ENCODE measurements around the gene MKNK1. TPM values are rescaled to one million over a fixed set of nuclear protein-coding genes. Genes with fewer than 3 reads are reported as not detected.
A peak's percentile ranks its signal among the peaks of the same experiment; 100 is the strongest.

Gene MKNK1
- total RNA-seq, 1 donor from 2014 or later: 25.1 TPM

GRCh38 chr1:46532095-46532494 is 72.0 kb downstream of the MKNK1 start:
- DNase-seq (ENCODE audit: low spot score): no peak
- Mint-ChIP-seq H3K27me3 (ENCODE audit: low read depth) (peaks cover 46% of the 10 kb centered on the region), H3K9me3 (ENCODE audit: low read depth) (peaks cover 5% of the 10 kb centered on the region), H3K27ac (ENCODE audit: unreplicated experiment) (no peak overlapping the region), H3K4me1 (ENCODE audit: low read depth) (peaks cover 3% of the 10 kb centered on the region), H3K4me3 (ENCODE audit: unreplicated experiment) (no peak overlapping the region), H3K36me3 (ENCODE audit: low read depth) (no peaks in the 10 kb centered on the region)
- TF ChIP-seq CTCF (IDR thresholded peaks at IDR 0.05): no peak

- DNase-seq (ENCODE audit: low spot score): no peak
- Mint-ChIP-seq H3K27me3 (ENCODE audit: low read depth) (peaks cover 41% of the 10 kb centered on the region), H3K4me3 (ENCODE audit: unreplicated experiment) (no peak overlapping the region)
Measured at GRCh38 chr1:46530791-46531409, 73.2 kb downstream of the MKNK1 start.

GRCh38 chr1:46530311-46530710 is 73.8 kb downstream of the MKNK1 start:
- Mint-ChIP-seq H3K36me3 (ENCODE audit: low read depth) (no peaks in the 10 kb centered on the region), H3K4me3 (ENCODE audit: unreplicated experiment) (no peak overlapping the region), H3K27me3 (ENCODE audit: low read depth) (peaks cover 41% of the 10 kb centered on the region), H3K4me1 (ENCODE audit: low read depth) (peaks cover 3% of the 10 kb centered on the region), H3K27ac (ENCODE audit: unreplicated experiment) (no peak overlapping the region), H3K9me3 (ENCODE audit: low read depth) (no peaks in the 10 kb centered on the region)
- no peak for TF ChIP-seq CTCF (IDR thresholded peaks at IDR 0.05)
- no peak for DNase-seq (ENCODE audit: low spot score)

More at GRCh38 chr1:46530791-46531409, 73.2 kb downstream of the MKNK1 start:
- Mint-ChIP-seq H3K4me1 (ENCODE audit: low read depth) (peaks cover 3% of the 10 kb centered on the region), H3K27ac (ENCODE audit: unreplicated experiment) (no peak overlapping the region), H3K9me3 (ENCODE audit: low read depth) (no peaks in the 10 kb centered on the region), H3K36me3 (ENCODE audit: low read depth) (no peaks in the 10 kb centered on the region)
- peak; percentile 46 for TF ChIP-seq CTCF (IDR thresholded peaks at IDR 0.05)

GRCh38 chr1:46529031-46529630 is 74.9 kb downstream of the MKNK1 start:
- no peak for TF ChIP-seq CTCF (IDR thresholded peaks at IDR 0.05)
- no peak overlapping the region for H3K4me3 Mint-ChIP-seq (ENCODE audit: unreplicated experiment)
- no peaks in the 10 kb centered on the region for H3K9me3 Mint-ChIP-seq (ENCODE audit: low read depth)
- H3K27me3 Mint-ChIP-seq (ENCODE audit: low read depth): peaks cover 45% of the 10 kb centered on the region
- peaks cover 3% of the 10 kb centered on the region for H3K4me1 Mint-ChIP-seq (ENCODE audit: low read depth)
- no peaks in the 10 kb centered on the region for H3K36me3 Mint-ChIP-seq (ENCODE audit: low read depth)
- no peak overlapping the region for H3K27ac Mint-ChIP-seq (ENCODE audit: unreplicated experiment)
- DNase-seq (ENCODE audit: low spot score): no peak

- peak; percentile 71 for TF ChIP-seq CTCF (IDR thresholded peaks at IDR 0.05)
- Mint-ChIP-seq H3K27ac (ENCODE audit: unreplicated experiment) (no peak overlapping the region), H3K4me1 (ENCODE audit: low read depth) (no peaks in the 10 kb centered on the region), H3K4me3 (ENCODE audit: unreplicated experiment) (no peak overlapping the region), H3K36me3 (ENCODE audit: low read depth) (no peaks in the 10 kb centered on the region), H3K27me3 (ENCODE audit: low read depth) (peaks cover 45% of the 10 kb centered on the region), H3K9me3 (ENCODE audit: low read depth) (no peaks in the 10 kb centered on the region)
- DNase-seq (ENCODE audit: low spot score): no peak
Measured at GRCh38 chr1:46528297-46528955, 75.6 kb downstream of the MKNK1 start.
